K562 (cell line): Measurements from ENCODE around the gene CEL. TPM values are rescaled to one million over a fixed set of nuclear protein-coding genes. Genes with fewer than 3 reads are reported as not detected.

Experiments
- HBP1 ChIP-seq: fragments of 450-650 bp; formaldehyde crosslinking; IDR thresholded peaks from 2 replicates; pipeline ENCODE4 v1.4.0; 2022; ENCODE audit warnings: missing genetic modification characterization
- RNF219 ChIP-seq: fragments of 250-450 bp; sonication (Bioruptor Pico); IDR thresholded peaks from 2 replicates; pipeline ENCODE4 v1.5.0; 2022; ENCODE audit warnings: mild to moderate bottlenecking
- ZNF507 ChIP-seq: conservative IDR thresholded peaks from 2 replicates; pipeline ENCODE4 v1.6.1; 2017; ENCODE audit warnings: missing genetic modification characterization, missing compliant biosample characterization
- ZNF77 ChIP-seq: fragments of 250-450 bp; sonication (Bioruptor Pico); IDR thresholded peaks from 2 replicates; pipeline ENCODE4 v1.5.0; 2020
- polyA plus RNA-seq, 8 experiments: library from polyadenylated mRNA; depleted of rRNA in 4 of 8; stranded (reverse) in 5 of 8; unstranded in 3 of 8; fragments of >200 nt; fragmentation: Nextera tagmentation in 2 of 8; fragmentation: Illumina TruSeq in 1 of 8; extraction: Ambion mirVana in 2 of 8; extraction: Trizol in 1 of 8; gene quantifications; 2 replicates each; pipeline versions ENCODE4 v1.2.1 to v1.2.3, GENCODE V29; 2011 to 2014; ENCODE audit warnings: inconsistent platforms in 1 of 8, missing spikeins in 1 of 8
- total RNA-seq, 7 experiments: library from RNA; depleted of rRNA in 6 of 7; stranded (reverse); fragments of >200 nt in 6 of 7; fragmentation: Illumina TruSeq in 2 of 7; extraction: Trizol in 2 of 7; gene quantifications; 2 replicates each; pipeline versions ENCODE4 v1.2.1 to v1.2.3, GENCODE V29; 2011 to 2021; ENCODE audit warnings: low replicate concordance in 1 of 7

CEL gene
- total and polyA plus RNA-seq, 9 of the 15 experiments (the other 6 are each of a cell fraction or from before 2014, with no cell fraction given), result 0.09 to 3.0 (median 0.51) TPM; not detected in 2

DNA sequence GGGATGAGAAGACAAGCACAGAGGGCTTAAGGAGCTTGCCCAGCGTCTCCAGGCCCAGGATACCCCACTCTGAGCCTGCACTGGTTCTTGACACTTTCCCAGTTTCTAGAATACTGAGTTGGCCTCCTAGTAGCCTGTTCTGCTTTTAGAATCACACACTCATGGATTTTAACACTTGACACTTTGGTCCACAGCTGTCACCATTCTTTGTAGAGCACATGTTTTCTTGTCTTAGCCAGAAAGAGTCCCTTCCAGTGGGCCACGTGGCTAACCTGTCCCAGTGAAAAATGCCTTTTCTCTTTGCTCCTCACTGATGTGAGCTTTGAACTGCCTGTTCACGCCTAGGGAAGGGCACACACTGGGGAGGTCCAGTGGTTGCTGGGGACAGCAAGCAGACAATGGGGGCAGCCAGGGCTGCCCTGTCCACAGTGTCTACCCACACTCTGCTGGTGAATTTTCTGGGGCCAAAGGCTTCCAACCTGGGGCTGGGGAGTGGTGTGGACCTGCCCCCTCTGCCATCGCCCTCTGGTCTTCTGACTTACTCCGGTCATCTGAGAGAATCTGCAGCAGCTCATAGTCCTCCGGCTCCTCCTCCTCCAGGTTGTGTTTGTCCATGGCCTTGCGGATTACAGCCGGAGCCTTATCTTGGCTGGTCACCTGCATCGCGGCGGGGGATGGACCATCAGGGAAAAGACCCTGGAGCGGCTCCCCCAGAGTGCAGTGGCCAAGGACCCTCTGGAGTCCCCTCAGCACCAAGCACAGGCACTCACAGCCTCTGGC, 38.1 kb downstream of the CEL start (continued):
- no peak for TF ChIP-seq RNF219
- no peak for TF ChIP-seq ZNF77 (CRISPR knock-in tag)
- no peak for TF ChIP-seq ZNF507
- no peak for TF ChIP-seq HBP1
